Testis (tissue), 5 donors: ENCODE results near the gene SORT1. TPM values are rescaled to one million over a fixed set of nuclear protein-coding genes. Genes with fewer than 3 reads are reported as not detected.
"Not testable (repeated sequence)": the region's sequence is repeated elsewhere in the genome, so short reads cannot be mapped to it uniquely, and the experiment has no call there.

Source experiments
- DNase-seq: peaks from one replicate; pipeline ENCODE4 v3.0.0-alpha.2; 2019
- H3K27ac ChIP-seq, 2 donors: fragments of 200-600 bp; sonication (generic); one replicate each; pipeline ENCODE4 v1.5.1; 2019
- H3K27me3 ChIP-seq: fragments of 200-600 bp; sonication (generic); one replicate; pipeline ENCODE4 v1.5.1; 2019
- H3K36me3 ChIP-seq: fragments of 200-600 bp; sonication (generic); one replicate; pipeline ENCODE4 v1.5.1; 2017; ENCODE audit warnings: low read depth; ENCODE audit errors: missing control alignments
- H3K4me1 ChIP-seq: fragments of 200-600 bp; sonication (generic); one replicate; pipeline ENCODE4 v1.5.1; 2019
- H3K4me3 ChIP-seq, 2 donors: fragments of 200-600 bp; sonication (generic); one replicate each; pipeline ENCODE4 v1.5.1; 2017 to 2019
- H3K9me3 ChIP-seq: fragments of 200-600 bp; sonication (generic); one replicate; pipeline ENCODE4 v1.5.1; 2017
- POLR2A ChIP-seq: fragments of 450-650 bp; IDR thresholded peaks from one replicate; pipeline ENCODE4 v1.6.1; 2017; ENCODE audit warnings: antibody characterized with exemption, mild to moderate bottlenecking, moderate library complexity
- WGBS, 2 donors: methylation state at CpG; one replicate each; pipeline ENCODE4 v1.1.5; 2018; 5-methylcytosine and 5-hydroxymethylcytosine counted together
- intact Hi-C: fragments of 100-400 bp; cut with DNase I; formaldehyde crosslinking; loops from one replicate; pipeline ENCODE4 v1.15.1; 2023; ENCODE audit warnings: low total_unique reads
- long read RNA-seq, 2 donors: transcript quantifications; one replicate each; lab custom pipeline, GENCODE V29; 2026
- polyA plus RNA-seq: library from polyadenylated mRNA; stranded (reverse); fragments of 350-450 nt; fragmentation: Illumina TruSeq; extraction: RNeasy Lipid Tissue Mini Kit (QIAGEN cat#74804); gene quantifications from one replicate; pipeline ENCODE4 v1.2.3, GENCODE V29; 2014; ENCODE audit warnings: low read depth, low replicate concordance; ENCODE audit not compliant: insufficient read depth
- total RNA-seq, 2 donors: library from RNA; depleted of rRNA; stranded (reverse); fragments of >200 nt; gene quantifications; one replicate each; pipeline ENCODE4 v1.2.3, GENCODE V29; 2016
- TF ChIP-seq, protein P1 (sequence below), 3 experiments: fragments of 450-650 bp in 2 of 3; fragments of 200-600 bp in 1 of 3; sonication (generic) in 1 of 3; IDR thresholded peaks; one replicate each; pipeline ENCODE4 v1.5.1; 2016 to 2019; ENCODE audit warnings: antibody characterized with exemption in 3 of 3, mild to moderate bottlenecking in 2 of 3, moderate library complexity in 1 of 3

Gene SORT1
- total RNA-seq (100 to 1,000 TPM; 174 to 212 TPM), polyA plus RNA-seq (110 TPM)
- long read RNA-seq, donor 1, full-length matches to known transcripts: 7 of 7 reads
- long read RNA-seq, donor 1, partial matches to known transcripts: 0 of 7 reads
- long read RNA-seq, donor 1, other reads (novel, unspliced or antisense): 0 of 7 reads
- long read RNA-seq, donor 2, full-length matches to known transcripts: 3 of 8 reads
- long read RNA-seq, donor 2, partial matches to known transcripts: 0 of 8 reads
- long read RNA-seq, donor 2, other reads (novel, unspliced or antisense): 5 of 8 reads

DNA sequence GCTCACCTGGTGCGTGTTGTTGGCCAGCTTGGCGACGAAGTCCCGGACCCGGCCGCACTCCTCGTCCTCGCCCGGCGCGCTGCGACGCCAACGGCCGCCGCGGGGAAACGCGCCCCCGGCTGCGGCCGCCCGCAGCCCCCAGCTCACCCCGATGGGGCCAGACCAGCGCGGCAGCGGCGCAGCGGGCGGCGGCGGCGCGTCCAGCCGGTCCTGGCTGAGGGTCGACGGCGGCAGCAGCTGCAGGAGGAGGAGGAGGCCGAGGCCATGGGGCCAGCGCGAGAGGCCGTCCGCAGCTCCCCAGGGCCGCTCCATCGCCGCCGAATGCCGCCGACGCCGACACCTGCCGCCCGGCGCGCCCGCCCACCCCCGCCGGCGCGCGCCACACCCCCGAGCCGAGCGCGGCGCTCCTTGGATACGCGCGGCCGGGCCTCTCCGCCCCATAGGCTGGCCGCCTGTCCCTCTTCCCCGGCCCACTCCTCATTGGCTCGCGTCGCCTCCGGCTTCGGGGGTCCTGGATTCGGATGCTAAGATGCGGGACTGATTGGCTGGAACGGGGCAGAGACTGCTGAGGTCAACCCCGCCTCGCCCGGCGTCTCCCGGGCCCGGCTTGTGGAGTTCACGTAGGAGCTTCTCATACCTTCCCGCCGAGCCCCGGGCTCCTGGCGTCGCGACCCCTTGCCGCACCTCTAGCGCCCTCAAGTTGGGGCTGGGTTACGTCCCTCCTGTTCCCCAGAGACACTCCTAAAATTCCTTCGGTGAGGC, at the start of gene SORT1:
SORT1 (minus strand) TSS at position 338 of the 762 bp plus-strand sequence; CDS start at position 312, 26 bp downstream.
- no peaks in the 10 kb centered on the region for H3K27me3 ChIP-seq

DNA sequence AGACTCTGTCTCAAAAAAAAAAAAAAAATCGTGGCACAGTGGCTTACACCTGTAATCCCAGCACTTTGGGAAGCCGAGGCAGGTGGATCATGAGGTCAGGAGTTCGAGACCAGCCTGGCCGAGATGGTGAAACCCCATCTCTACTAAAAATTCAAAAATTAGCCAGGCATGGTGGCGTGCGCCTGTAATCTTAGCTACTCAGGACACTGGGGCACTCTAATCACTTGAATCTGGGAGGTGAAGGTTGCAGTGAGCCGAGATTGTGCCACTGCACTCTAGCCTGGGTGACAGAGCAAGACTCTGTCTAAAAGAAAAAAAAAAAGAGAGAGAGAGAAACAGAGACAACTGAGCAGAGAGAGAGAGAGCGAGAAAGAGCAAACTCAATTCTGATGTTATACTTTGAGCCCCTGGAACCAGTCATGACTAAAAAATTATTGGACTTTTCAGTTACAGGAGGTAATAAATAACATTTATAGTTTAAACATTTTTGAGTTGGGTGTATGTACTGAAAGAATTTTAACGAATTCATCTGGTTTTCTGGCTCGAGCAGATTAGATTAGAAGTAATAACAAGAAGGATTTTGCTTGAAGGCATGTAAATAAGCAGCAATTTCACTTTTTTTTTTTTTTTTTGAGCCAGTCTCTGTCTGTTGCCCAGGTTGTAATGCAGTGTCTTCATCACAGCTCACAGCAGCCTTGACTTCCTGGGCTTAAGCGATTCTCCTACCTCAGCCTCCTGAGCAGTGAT, 48.4 kb upstream of the SORT1 start:
- H3K27me3 ChIP-seq, H3K36me3 ChIP-seq, H3K4me1 ChIP-seq, H3K27ac ChIP-seq, H3K9me3 ChIP-seq, H3K4me3 ChIP-seq, intact Hi-C loops, DNase-seq: not testable (repeated sequence)
- 64 to 70% methylated on average over 11 of the region's 11 CpGs for WGBS, 2 donors

More for the DNA sequence above, at the start of gene SORT1:
- Histone ChIP-seq H3K27ac (peak within 1 kb of the TSS; percentile 82 to 88), H3K4me3 (peak within 1 kb of the TSS; percentile 68 to 91), H3K9me3 (no peaks in the 10 kb centered on the region), H3K36me3 (no peaks in the 10 kb centered on the region), H3K4me1 (peaks cover 38% of the 10 kb centered on the region)
- WGBS, 2 donors: 0% methylated on average over 25 of the region's 98 CpGs; no CpG with 5 or more reads in 1 of the 2 donors
- no peak for TF ChIP-seq POLR2A
- TF ChIP-seq, protein P1, sequence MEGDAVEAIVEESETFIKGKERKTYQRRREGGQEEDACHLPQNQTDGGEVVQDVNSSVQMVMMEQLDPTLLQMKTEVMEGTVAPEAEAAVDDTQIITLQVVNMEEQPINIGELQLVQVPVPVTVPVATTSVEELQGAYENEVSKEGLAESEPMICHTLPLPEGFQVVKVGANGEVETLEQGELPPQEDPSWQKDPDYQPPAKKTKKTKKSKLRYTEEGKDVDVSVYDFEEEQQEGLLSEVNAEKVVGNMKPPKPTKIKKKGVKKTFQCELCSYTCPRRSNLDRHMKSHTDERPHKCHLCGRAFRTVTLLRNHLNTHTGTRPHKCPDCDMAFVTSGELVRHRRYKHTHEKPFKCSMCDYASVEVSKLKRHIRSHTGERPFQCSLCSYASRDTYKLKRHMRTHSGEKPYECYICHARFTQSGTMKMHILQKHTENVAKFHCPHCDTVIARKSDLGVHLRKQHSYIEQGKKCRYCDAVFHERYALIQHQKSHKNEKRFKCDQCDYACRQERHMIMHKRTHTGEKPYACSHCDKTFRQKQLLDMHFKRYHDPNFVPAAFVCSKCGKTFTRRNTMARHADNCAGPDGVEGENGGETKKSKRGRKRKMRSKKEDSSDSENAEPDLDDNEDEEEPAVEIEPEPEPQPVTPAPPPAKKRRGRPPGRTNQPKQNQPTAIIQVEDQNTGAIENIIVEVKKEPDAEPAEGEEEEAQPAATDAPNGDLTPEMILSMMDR (IDR thresholded peaks at IDR 0.05): peak in 1 of 3 experiments; percentile 1
- DNase-seq: peak; percentile 97
- intact Hi-C loops: loop anchor here (5.0 kb wide), 1 partner anchor 115 kb away; the partner anchor contains the start of gene PSRC1

DNA sequence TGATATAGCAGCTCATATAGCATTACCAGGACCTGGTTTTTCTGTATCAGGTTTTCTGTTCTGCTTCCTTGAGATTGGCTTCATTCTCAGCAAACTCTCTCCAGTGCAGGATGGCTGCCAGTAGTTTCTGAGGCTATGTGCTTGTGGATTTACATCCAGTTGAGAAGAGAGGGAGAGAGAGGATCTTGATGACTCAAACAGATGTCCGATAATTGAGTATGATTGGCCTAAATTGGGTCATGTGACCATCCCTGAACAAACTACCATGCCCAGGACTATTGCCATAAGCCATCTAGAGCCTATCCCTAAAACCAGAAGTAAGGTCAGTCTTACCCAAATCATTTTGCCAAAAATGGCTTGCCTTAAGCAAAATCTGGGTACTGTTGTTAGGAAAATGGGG, 46.6 kb upstream of the SORT1 start:
- Histone ChIP-seq H3K27me3 (no peaks in the 10 kb centered on the region), H3K4me1 (no peaks in the 10 kb centered on the region), H3K4me3 (no peak overlapping the region), H3K9me3 (no peaks in the 10 kb centered on the region), H3K36me3 (no peaks in the 10 kb centered on the region), H3K27ac (no peak overlapping the region)
- intact Hi-C loops: no loop called here
- 86 to 90% methylated on average over 1 of the region's 1 CpG for WGBS, 2 donors
- DNase-seq: no peak
- TF ChIP-seq, protein P1 (IDR thresholded peaks at IDR 0.05): no peak
- TF ChIP-seq POLR2A: no peak

- no peaks in the 10 kb centered on the region for H3K9me3 ChIP-seq
- no peak overlapping the region for H3K27ac ChIP-seq
- no peaks in the 10 kb centered on the region for H3K27me3 ChIP-seq
- no peak for DNase-seq
- intact Hi-C loops: no loop called here
- TF ChIP-seq, protein P1 (IDR thresholded peaks at IDR 0.05): no peak
- TF ChIP-seq POLR2A: no peak
- H3K4me1 ChIP-seq: no peaks in the 10 kb centered on the region
- 75 to 83% methylated on average over 2 of the region's 2 CpGs for WGBS, 2 donors
- no peak overlapping the region for H3K4me3 ChIP-seq
- no peaks in the 10 kb centered on the region for H3K36me3 ChIP-seq
Measured at GRCh38 chr1:109443476-109443875, 45.8 kb upstream of the SORT1 start.

DNA sequence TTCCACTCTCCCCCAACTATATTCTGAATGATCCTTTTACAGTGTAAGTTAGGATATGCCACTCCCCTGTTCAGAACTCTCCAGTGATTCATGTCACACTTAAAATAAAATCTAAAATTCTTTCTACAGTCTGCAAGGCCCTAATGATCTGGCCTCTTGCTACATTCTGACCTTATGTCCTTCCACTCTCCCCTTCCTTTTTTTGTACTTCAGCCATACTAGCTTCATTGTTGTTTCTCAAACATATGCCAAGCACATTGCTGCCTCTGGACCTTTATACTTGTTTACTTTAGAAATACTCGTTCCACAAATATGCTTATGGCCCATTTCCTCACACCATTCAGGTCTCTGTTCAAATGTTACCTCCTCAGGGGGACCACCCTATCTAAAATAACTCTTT, 43.4 kb upstream of the SORT1 start:
- no peaks in the 10 kb centered on the region for H3K9me3 ChIP-seq
- H3K4me1 ChIP-seq: no peaks in the 10 kb centered on the region
- H3K27me3 ChIP-seq: no peaks in the 10 kb centered on the region
- 48 to 52% methylated on average over 1 of the region's 1 CpG for WGBS, 2 donors
- TF ChIP-seq, protein P1 (IDR thresholded peaks at IDR 0.05): no peak
- no peak for TF ChIP-seq POLR2A
- DNase-seq: no peak
- H3K36me3 ChIP-seq: no peaks in the 10 kb centered on the region
- no peak overlapping the region for H3K27ac ChIP-seq
- H3K4me3 ChIP-seq: no peak overlapping the region
- intact Hi-C loops: no loop called here
